Epidermal melanocyte (primary cell): ENCODE measurements around the gene TMEM131L.

Experiments used
- DNase-seq: peaks from one replicate; pipeline ENCODE4 v3.0.0; 2011; ENCODE audit warnings: low spot score; ENCODE audit not compliant: insufficient read length

The TMEM131L gene

GRCh38 chr4:153472122-153473037 is 6.2 kb downstream of the TMEM131L start:
- no peak for DNase-seq

- no peak for DNase-seq
These were observed 8.1 kb downstream of the TMEM131L start for GRCh38 chr4:153474251-153474650.

- no peak for DNase-seq
These were observed 10.8 kb downstream of the TMEM131L start for GRCh38 chr4:153476829-153477574.

- no peak for DNase-seq
These were observed 12.9 kb downstream of the TMEM131L start for GRCh38 chr4:153479101-153479500.

- no peak for DNase-seq
These were observed 14.5 kb downstream of the TMEM131L start for GRCh38 chr4:153480704-153481103.

GRCh38 chr4:153481478-153481877 is 15.3 kb downstream of the TMEM131L start:
- no peak for DNase-seq

- no peak for DNase-seq
These were observed 17.6 kb downstream of the TMEM131L start for GRCh38 chr4:153483432-153484418.

- no peak for DNase-seq
These were observed 19.2 kb downstream of the TMEM131L start for GRCh38 chr4:153485359-153485758.

GRCh38 chr4:153485860-153486259 is 19.7 kb downstream of the TMEM131L start:
- no peak for DNase-seq

GRCh38 chr4:153486281-153487151 is 20.4 kb downstream of the TMEM131L start:
- DNase-seq = no peak

GRCh38 chr4:153488006-153488891 is 22.1 kb downstream of the TMEM131L start:
- no peak for DNase-seq

GRCh38 chr4:153489856-153490558 is 23.8 kb downstream of the TMEM131L start:
- DNase-seq = no peak

- no peak for DNase-seq
These were observed 24.9 kb downstream of the TMEM131L start for GRCh38 chr4:153490985-153491483.

- DNase-seq = no peak
These were observed 28.4 kb downstream of the TMEM131L start for GRCh38 chr4:153494562-153494961.

GRCh38 chr4:153495480-153496193 is 29.5 kb downstream of the TMEM131L start:
- no peak for DNase-seq

- DNase-seq = no peak
These were observed 31.0 kb downstream of the TMEM131L start for GRCh38 chr4:153497091-153497531.
